Adipocyte (in vitro differentiated cells): ENCODE data around the gene SLC4A9.

Source experiments
- DNase-seq: peaks from one replicate; pipeline ENCODE4 v3.0.0-alpha.2; 2015; ENCODE audit warnings: low read depth
- H3K27me3 ChIP-seq: replicated peaks from 2 replicates; pipeline ENCODE4 v1.7.0; 2013; ENCODE audit warnings: mild to moderate bottlenecking, low read length, moderate library complexity; ENCODE audit not compliant: control insufficient read depth, insufficient read depth
- H3K36me3 ChIP-seq: 2 replicates; pipeline ENCODE4 v1.7.0; 2013; ENCODE audit warnings: low read length, mild to moderate bottlenecking, moderate library complexity; ENCODE audit not compliant: control insufficient read depth, insufficient read depth, severe bottlenecking
- H3K4me1 ChIP-seq: 2 replicates; pipeline ENCODE4 v1.7.0; 2013; ENCODE audit warnings: mild to moderate bottlenecking, low read length, moderate library complexity; ENCODE audit not compliant: control insufficient read depth, insufficient read depth
- H3K4me3 ChIP-seq: 2 replicates; pipeline ENCODE4 v1.7.0; 2013; ENCODE audit warnings: mild to moderate bottlenecking, low read length, moderate library complexity
- H3K9ac ChIP-seq: 2 replicates; pipeline ENCODE4 v1.7.0; 2013; ENCODE audit warnings: mild to moderate bottlenecking, low read length, moderate library complexity
- H3K9me3 ChIP-seq: 2 replicates; pipeline ENCODE4 v1.7.0; 2013; ENCODE audit warnings: mild to moderate bottlenecking, low read length, moderate library complexity; ENCODE audit not compliant: control insufficient read depth

The SLC4A9 gene

DNA sequence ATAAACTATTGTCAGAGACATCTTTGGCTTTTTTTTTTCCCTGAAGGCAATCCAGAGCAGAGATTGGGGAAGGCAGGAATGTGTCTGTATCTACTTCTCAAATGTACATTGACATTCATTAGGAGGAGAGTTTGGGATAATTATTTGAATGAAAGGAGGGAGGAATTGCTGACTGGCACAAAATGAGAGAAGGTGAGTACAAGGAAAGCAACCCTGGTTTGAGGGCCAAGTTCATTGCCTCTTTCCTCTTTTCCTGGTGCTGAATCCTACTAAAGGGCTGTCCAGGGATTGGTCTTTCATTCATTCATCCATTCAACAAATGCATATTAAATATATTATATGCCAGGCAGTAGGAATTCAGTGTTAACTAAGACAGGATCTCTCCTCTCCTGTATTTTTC is 22.9 kb downstream of the SLC4A9 start:
- Histone ChIP-seq H3K4me3 (no peak overlapping the region), H3K4me1 (no peaks in the 10 kb centered on the region), H3K36me3 (no peaks in the 10 kb centered on the region), H3K27me3 (no peaks in the 10 kb centered on the region), H3K9ac (no peak overlapping the region), H3K9me3 (peaks cover 3% of the 10 kb centered on the region)
- DNase-seq, result no peak

DNA sequence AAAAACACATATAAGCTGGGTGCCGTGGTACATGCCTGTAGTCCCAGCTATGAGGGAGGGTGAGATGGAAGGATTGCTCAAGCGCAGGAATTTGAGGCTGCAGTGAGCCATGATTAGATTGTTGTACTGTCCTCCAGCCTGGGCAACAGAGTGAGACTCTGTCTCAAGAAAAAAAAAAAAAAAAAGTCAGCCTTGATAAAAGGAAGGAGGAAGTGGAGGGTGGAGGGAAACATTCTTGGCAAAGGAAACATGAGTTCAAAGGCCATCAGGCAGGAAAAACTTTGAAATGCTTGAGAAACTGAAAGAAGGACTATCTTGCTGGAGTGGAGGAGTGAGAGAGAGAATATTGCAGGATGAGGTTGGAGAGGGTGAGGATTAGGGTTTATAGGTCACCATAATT is 23.3 kb downstream of the SLC4A9 start:
- Histone ChIP-seq H3K9ac (no peak overlapping the region), H3K9me3 (peaks cover 3% of the 10 kb centered on the region)
- no peak for DNase-seq

DNA sequence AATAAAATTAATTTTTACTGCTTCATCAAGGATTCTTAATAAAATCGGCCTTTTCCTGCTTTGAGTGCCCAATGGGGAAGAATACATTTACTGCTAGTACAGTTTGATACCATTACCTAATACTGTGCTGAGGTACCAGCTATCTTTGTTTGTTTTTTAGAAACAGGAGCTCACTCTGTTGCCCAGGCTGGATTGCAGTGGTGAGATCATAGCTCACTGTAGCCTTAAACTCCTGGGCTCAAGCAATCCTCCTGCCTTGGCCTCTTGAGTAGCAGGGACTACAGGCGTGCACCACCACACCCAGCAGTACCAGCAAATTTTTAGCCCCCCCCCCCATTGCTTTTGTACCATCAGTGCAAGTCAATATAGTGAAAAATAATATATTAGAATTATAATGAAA is 28.1 kb downstream of the SLC4A9 start:
- peaks cover 13% of the 10 kb centered on the region for H3K4me1 ChIP-seq
- no peak overlapping the region for H3K4me3 ChIP-seq
- no peaks in the 10 kb centered on the region for H3K27me3 ChIP-seq
- no peak overlapping the region for H3K9ac ChIP-seq
- DNase-seq, result no peak
- no peaks in the 10 kb centered on the region for H3K9me3 ChIP-seq
- H3K36me3 ChIP-seq, result no peaks in the 10 kb centered on the region

More for the DNA sequence above, 23.3 kb downstream of the SLC4A9 start:
- Histone ChIP-seq H3K4me3 (no peak overlapping the region), H3K4me1 (no peaks in the 10 kb centered on the region), H3K27me3 (no peaks in the 10 kb centered on the region), H3K36me3 (no peaks in the 10 kb centered on the region)

DNA sequence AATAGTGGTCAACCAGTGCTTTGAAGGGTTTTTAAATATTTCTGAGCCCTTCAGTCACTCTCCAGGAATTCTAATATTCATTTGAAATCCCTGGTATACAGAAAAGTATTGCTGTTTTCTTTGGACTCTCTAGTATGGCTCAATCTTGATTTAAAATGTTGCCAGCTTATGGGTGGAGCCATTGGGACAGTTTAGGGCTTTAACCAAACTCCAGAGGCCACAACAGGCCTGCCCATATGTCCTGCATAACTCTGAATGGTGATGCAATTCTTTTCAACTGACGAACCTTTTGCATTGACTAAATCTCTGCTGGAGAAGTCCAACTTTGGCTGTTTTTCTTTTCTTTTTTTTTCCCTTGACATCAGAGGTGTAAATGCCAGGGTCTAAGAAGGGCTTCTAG is 31.3 kb downstream of the SLC4A9 start:
- peak; percentile 90 for DNase-seq
- Histone ChIP-seq H3K4me1 (peaks cover 13% of the 10 kb centered on the region), H3K9ac (peak overlapping the region; percentile 5), H3K4me3 (no peak overlapping the region), H3K27me3 (no peaks in the 10 kb centered on the region), H3K36me3 (no peaks in the 10 kb centered on the region), H3K9me3 (no peaks in the 10 kb centered on the region)

DNA sequence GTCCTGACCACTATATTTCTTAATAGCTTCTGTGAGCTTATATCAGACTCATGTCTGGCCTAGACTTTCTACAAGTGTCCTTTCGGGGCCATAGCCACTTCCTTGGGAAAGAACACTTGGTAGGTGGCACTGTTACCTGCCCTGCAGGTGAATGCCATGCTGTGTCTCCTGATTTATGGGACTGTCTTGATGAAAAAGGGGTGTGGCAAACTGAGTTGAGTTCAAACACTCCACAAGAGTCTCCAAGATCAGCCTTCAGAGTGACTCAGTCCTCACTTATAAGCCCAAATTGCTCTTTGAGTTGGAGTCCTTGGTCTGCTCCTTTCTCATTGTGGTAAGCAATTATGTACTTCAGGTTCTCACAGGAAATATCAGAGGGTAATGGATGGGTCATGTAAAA is 31.7 kb downstream of the SLC4A9 start:
- no peak overlapping the region for H3K4me3 ChIP-seq
- DNase-seq, result no peak
- H3K9ac ChIP-seq, result no peak overlapping the region

DNA sequence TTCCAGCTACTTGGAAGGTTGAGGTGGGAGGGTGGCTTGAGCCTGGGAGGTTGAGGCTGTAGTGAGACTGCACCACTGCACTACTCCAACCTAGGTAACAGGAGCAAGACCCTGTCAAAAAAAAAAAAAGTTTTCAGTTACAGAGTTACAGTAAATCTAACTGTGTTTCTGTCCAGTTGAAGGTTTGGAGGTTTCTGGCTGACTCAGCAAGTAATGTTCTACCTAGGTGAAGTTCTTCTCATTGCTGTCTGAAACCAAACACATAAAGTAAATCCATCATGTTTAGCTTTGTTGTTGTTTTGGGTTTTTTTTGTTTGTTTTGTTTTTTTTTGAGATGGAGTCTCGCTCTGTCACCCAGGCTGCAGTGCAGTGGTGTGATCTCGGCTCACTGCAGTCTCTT is 33.7 kb downstream of the SLC4A9 start:
- Histone ChIP-seq H3K27me3 (no peaks in the 10 kb centered on the region), H3K9ac (no peak overlapping the region), H3K9me3 (no peaks in the 10 kb centered on the region), H3K4me3 (no peak overlapping the region), H3K4me1 (peaks cover 17% of the 10 kb centered on the region), H3K36me3 (no peaks in the 10 kb centered on the region)
- DNase-seq, result no peak

More for the DNA sequence above, 31.7 kb downstream of the SLC4A9 start:
- Histone ChIP-seq H3K9me3 (no peaks in the 10 kb centered on the region), H3K36me3 (no peaks in the 10 kb centered on the region), H3K4me1 (peaks cover 13% of the 10 kb centered on the region), H3K27me3 (no peaks in the 10 kb centered on the region)

DNA sequence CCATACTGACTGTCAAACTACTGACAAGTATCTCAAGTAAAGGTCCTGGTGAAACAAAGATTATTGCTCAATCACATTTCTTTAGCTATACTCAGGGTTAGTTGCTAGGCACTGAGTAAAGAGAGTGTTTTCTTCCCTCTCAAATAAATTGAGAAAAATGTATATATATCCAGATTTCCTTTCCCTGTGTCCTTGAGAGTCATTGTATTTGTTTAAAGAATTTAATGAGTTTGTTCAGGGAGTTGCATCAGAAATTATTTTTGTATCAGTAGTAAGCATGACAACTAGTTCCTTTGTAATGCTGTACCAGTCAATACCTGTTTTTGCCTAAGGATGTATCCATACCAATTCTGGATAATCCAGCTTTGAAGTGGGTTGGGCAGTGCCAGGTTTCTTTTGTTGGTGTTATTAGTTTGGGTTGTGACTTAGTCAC is 38.4 kb downstream of the SLC4A9 start:
- Histone ChIP-seq H3K9me3 (no peaks in the 10 kb centered on the region), H3K27me3 (no peaks in the 10 kb centered on the region), H3K4me1 (peaks cover 13% of the 10 kb centered on the region), H3K4me3 (no peak overlapping the region), H3K9ac (no peak overlapping the region), H3K36me3 (no peaks in the 10 kb centered on the region)
- peak; percentile 65 for DNase-seq

DNA sequence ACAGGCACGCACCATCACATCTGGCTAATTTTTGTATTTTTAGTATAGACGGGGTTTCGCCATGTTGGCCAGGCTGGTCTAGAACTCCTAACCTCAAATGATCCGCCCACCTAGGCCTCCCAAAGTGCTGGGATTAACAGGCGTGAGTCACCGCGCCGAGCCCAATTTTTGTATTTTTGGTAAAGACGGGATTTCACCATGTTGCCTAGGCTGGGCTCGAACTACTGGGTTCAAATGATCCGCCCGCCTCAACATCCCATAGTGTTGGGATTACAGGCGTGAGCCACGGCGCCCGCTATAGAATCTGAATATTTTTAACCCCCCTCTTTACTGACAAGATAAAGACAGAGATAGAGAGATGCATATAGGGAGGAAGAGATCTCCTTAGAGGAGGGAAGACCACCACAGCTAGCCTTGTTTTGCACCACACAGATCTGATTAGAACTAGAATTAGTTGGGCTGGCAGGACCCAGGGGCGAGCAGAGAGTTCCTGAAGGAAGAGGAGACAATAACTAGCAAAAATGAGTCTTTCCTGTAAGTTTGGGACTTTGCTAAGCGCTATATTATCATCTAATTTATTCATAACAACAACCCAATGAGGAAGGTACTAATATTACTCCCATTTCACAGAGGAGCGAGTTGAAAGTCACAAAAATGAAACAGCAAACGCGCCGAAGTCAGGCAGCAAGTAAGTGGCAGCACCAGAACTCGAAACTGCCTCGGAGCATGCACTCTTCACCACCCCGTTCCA is 40.2 kb downstream of the SLC4A9 start:
- Histone ChIP-seq H3K9me3 (no peaks in the 10 kb centered on the region), H3K4me3 (peak overlapping the region; percentile 95), H3K9ac (peak overlapping the region; percentile 85), H3K4me1 (peaks cover 30% of the 10 kb centered on the region), H3K36me3 (no peaks in the 10 kb centered on the region), H3K27me3 (no peaks in the 10 kb centered on the region)
- DNase-seq, result no peak

DNA sequence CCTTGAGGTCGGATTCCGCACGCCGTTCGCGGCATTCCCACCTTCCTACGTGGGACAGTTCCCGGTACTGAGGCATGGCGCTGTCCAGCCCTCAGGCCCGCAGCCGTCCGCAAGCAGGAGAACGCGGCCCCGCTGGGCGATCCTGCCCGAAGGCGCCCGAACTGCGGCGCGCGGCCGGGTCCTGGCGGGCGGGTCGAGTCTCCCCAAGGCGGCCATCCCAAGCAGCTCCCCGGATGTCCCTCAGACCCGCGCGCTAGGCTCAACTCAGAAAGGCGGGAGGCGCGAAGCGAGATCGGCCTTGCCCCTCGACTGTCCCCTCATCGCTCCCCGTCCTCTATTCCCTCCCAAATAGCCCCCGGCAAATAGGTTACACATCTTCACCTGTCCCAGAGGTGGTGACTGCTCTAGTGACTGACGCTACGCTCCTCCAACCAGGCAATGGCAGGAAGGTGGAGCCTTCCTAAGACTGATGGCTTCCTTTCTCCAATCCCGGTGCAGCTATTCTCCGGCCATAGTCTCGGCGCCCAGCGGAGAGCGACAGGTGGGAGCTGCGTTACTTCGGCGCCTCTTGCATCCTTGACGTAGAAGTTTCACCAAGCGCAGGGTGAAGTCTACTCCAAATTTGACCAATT is 40.9 kb downstream of the SLC4A9 start:
- DNase-seq, result peak; percentile 96
- H3K4me1 ChIP-seq, result peaks cover 30% of the 10 kb centered on the region
- no peaks in the 10 kb centered on the region for H3K36me3 ChIP-seq
- no peaks in the 10 kb centered on the region for H3K27me3 ChIP-seq
- no peaks in the 10 kb centered on the region for H3K9me3 ChIP-seq
- peak overlapping the region; percentile 85 for H3K9ac ChIP-seq
- H3K4me3 ChIP-seq, result peak overlapping the region; percentile 95

DNA sequence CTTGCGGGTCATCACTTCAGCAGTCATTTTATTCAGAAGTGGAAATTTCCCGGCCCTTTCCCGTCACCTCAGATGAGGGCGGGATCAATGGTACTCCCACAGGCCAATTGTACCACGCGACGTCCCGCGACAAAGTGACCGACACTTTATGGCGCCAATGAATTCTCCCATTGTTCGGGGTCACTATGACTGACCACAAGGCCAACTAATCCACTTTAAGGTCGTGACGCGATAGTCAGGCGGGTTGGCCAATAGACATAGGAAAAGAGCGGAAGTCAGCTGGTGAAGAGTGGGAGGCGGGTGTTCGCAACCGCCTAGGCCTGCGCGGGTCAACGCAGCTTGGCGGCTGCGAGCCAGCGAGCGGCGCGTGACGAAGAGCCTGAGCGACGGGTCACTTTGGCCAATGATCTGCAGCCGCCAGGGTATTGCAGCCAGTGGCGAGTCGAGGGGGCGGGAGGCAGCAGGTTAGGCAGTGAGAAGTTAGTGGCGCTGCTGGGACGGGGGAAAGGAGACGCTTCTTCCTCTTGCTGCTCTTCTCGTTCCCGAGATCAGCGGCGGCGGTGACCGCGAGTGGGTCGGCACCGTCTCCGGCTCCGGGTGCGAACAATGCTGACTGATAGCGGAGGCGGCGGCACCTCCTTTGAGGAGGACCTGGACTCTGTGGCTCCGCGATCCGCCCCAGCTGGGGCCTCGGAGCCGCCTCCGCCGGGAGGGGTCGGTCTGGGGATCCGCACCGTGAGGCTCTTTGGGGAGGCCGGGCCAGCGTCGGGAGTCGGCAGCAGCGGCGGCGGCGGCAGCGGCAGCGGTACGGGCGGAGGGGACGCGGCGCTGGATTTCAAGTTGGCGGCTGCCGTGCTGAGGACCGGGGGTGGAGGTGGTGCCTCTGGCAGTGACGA is 41.6 kb downstream of the SLC4A9 start, which contains the start of gene ANKHD1:
TSS of gene ANKHD1 (plus strand) at position 472 of the 896 bp plus-strand sequence. CDS start at position 607, 135 bp downstream.
- H3K36me3 ChIP-seq, result peaks cover 3% of the 10 kb centered on the region
- H3K4me1 ChIP-seq, result peaks cover 30% of the 10 kb centered on the region
- no peaks in the 10 kb centered on the region for H3K27me3 ChIP-seq
- no peaks in the 10 kb centered on the region for H3K9me3 ChIP-seq
- peak within 1 kb of the TSS; percentile 98 for H3K9ac ChIP-seq
- DNase-seq, result peak; percentile 100
- peak within 1 kb of the TSS; percentile 95 for H3K4me3 ChIP-seq
